ENCODE results near the gene ANTXR1. TPM values are rescaled to one million over a fixed set of nuclear protein-coding genes. Genes with fewer than 3 reads are reported as not detected.

ANTXR1 gene
- total RNA-seq, 1 experiment from 2014 or later: 48.3 TPM

GRCh38 chr2:69269330-69269729 is 256.4 kb downstream of the ANTXR1 start:
- Histone ChIP-seq H3K4me2 (no peak overlapping the region), H3K9me3 (ENCODE audit: insufficient read depth, low read depth) (0 out of 2 replicates have a peak, but pooled peaks cover under 1% of the 10 kb centered on the region), H3K9me2 (ENCODE audit: insufficient read depth) (no peaks in the 10 kb centered on the region), H4K20me1 (ENCODE audit: insufficient read depth) (no peaks in the 10 kb centered on the region), H3K79me2 (ENCODE audit: low read depth) (no peaks in the 10 kb centered on the region), H3K27ac (no peak overlapping the region), H3K4me3 (no peak overlapping the region), H3K4me1 (replicated peaks; ENCODE audit: insufficient read depth) (no peaks in the 10 kb centered on the region), H2AFZ (no peak overlapping the region), H3F3A (ENCODE audit: insufficient read depth, low read depth) (no peaks in the 10 kb centered on the region), H3K36me3 (ENCODE audit: low read depth) (no peaks in the 10 kb centered on the region), H3K27me3 (ENCODE audit: insufficient read depth, low read depth) (no peaks in the 10 kb centered on the region)
- intact Hi-C loops (cut with micrococcal nuclease; ENCODE audit: unreplicated experiment): no loop called here
- TF ChIP-seq CTCF (conservative IDR thresholded peaks at IDR 0.05): no peak
- TF ChIP-seq EZH2 (IDR thresholded peaks at IDR 0.05; ENCODE audit: low read depth): no peak
- ChIA-PET CTCF (no interaction called here), POLR2A (ENCODE audit: unreplicated experiment) (no interaction called here)
- BruUV-seq (replicated peaks): no TSS peak
- no peak for DNase-seq

GRCh38 chr2:69271831-69272257 is 258.9 kb downstream of the ANTXR1 start:
- Histone ChIP-seq H3K9me3 (ENCODE audit: insufficient read depth, low read depth) (0 out of 2 replicates have a peak, but pooled peaks cover 4% of the 10 kb centered on the region), H3K27ac (no peak overlapping the region), H3K27me3 (ENCODE audit: insufficient read depth, low read depth) (no peaks in the 10 kb centered on the region), H3K4me2 (no peak overlapping the region), H3K4me3 (no peak overlapping the region), H2AFZ (no peak overlapping the region), H4K20me1 (ENCODE audit: insufficient read depth) (no peaks in the 10 kb centered on the region), H3K36me3 (ENCODE audit: low read depth) (no peaks in the 10 kb centered on the region), H3K4me1 (replicated peaks; ENCODE audit: insufficient read depth) (no peaks in the 10 kb centered on the region), H3K79me2 (ENCODE audit: low read depth) (no peaks in the 10 kb centered on the region), H3K9me2 (ENCODE audit: insufficient read depth) (no peaks in the 10 kb centered on the region; the same call in 1 of the 2 replicates), H3F3A (ENCODE audit: insufficient read depth, low read depth) (no peaks in the 10 kb centered on the region)
- no peak for DNase-seq
- intact Hi-C loops (cut with micrococcal nuclease; ENCODE audit: unreplicated experiment): no loop called here
- ChIA-PET CTCF (no interaction called here), POLR2A (ENCODE audit: unreplicated experiment) (interaction anchor here (0.6 kb wide), 1 partner anchor 91 kb away, joined by 8 read pairs; no protein-coding TSS in a partner anchor)
- BruUV-seq (replicated peaks): no TSS peak
- TF ChIP-seq CTCF (conservative IDR thresholded peaks at IDR 0.05): no peak
- no peak for TF ChIP-seq EZH2 (IDR thresholded peaks at IDR 0.05; ENCODE audit: low read depth)

- no peaks in the 10 kb centered on the region for H3F3A ChIP-seq (ENCODE audit: insufficient read depth, low read depth)
- TF ChIP-seq CTCF (conservative IDR thresholded peaks at IDR 0.05) (no peak), EZH2 (IDR thresholded peaks at IDR 0.05; ENCODE audit: low read depth) (no peak)
- POLR2A ChIA-PET (ENCODE audit: unreplicated experiment): no interaction called here
- no TSS peak for BruUV-seq (replicated peaks)
- H3K4me3 ChIP-seq: no peak overlapping the region
- H2AFZ ChIP-seq: no peak overlapping the region
- no peaks in the 10 kb centered on the region for H4K20me1 ChIP-seq (ENCODE audit: insufficient read depth)
- no peaks in the 10 kb centered on the region for H3K27me3 ChIP-seq (ENCODE audit: insufficient read depth, low read depth)
- H3K4me1 ChIP-seq (replicated peaks; ENCODE audit: insufficient read depth): no peaks in the 10 kb centered on the region
- no peaks in the 10 kb centered on the region for H3K36me3 ChIP-seq (ENCODE audit: low read depth)
- CTCF ChIA-PET: no interaction called here
- no peak for DNase-seq
- no peaks in the 10 kb centered on the region for H3K79me2 ChIP-seq (ENCODE audit: low read depth)
- 0 out of 2 replicates have a peak, but pooled peaks cover 4% of the 10 kb centered on the region for H3K9me3 ChIP-seq (ENCODE audit: insufficient read depth, low read depth)
- H3K27ac ChIP-seq: no peak overlapping the region
- no peak overlapping the region for H3K4me2 ChIP-seq
- intact Hi-C loops (cut with micrococcal nuclease; ENCODE audit: unreplicated experiment): no loop called here
- H3K9me2 ChIP-seq (ENCODE audit: insufficient read depth): no peaks in the 10 kb centered on the region; the same call in 1 of the 2 replicates
Measured at GRCh38 chr2:69272803-69273471, 260.0 kb downstream of the ANTXR1 start.
